HUES64 (cell line): Measurements from ENCODE around the gene LIMK2.

Source experiments
- H3K27ac ChIP-seq: 2 replicates; pipeline ENCODE4 v1.7.0; 2013; ENCODE audit warnings: low read depth, low read length, inconsistent platforms
- H3K27me3 ChIP-seq: 2 replicates; pipeline ENCODE4 v1.6.1; 2013; ENCODE audit warnings: mild to moderate bottlenecking, low read length; ENCODE audit not compliant: insufficient read depth
- H3K36me3 ChIP-seq: 2 replicates; pipeline ENCODE4 v1.6.1; 2013; ENCODE audit warnings: mild to moderate bottlenecking, low read length; ENCODE audit not compliant: insufficient read depth
- H3K4me1 ChIP-seq: 2 replicates; pipeline ENCODE4 v1.6.1; 2013; ENCODE audit warnings: mild to moderate bottlenecking, low read length, moderate library complexity; ENCODE audit not compliant: insufficient read depth
- H3K4me3 ChIP-seq: 2 replicates; pipeline ENCODE4 v1.5.1; 2013; ENCODE audit warnings: mild to moderate bottlenecking, low read length, moderate library complexity
- H3K9ac ChIP-seq: 2 replicates; pipeline ENCODE4 v1.6.1; 2013; ENCODE audit warnings: mild to moderate bottlenecking, low read depth, low read length
- H3K9me3 ChIP-seq: 2 replicates; pipeline ENCODE4 v1.6.1; 2013; ENCODE audit warnings: low read depth, low read length; ENCODE audit not compliant: insufficient read depth
- WGBS: fragments of 150-250, 120-280 bp; methylation state at CpG from one replicate; pipeline ENCODE4 v1.1.7; 2013; ENCODE audit warnings: missing lambda C conversion rate; 5-methylcytosine and 5-hydroxymethylcytosine counted together

Gene LIMK2

DNA sequence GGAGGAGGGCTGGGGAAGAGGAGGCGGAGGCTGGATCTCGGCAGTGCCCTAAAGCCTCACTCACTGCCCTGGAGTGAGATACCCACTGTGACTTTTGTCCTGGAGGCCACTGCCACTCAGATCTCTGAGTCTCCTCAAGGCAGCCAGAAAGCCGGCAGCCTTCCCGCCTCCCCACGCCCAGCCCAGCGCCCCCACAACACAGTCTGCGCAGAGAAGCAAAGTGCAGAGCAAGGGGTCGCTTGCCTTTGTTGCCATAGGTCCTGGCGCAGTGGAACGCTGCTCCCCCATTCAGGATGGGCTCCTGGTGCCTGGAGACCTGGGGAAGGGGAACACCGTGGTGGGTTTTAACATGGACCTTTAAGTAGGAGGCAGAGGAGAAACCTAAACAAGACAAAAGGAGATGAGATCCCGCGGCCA lies 116.5 kb downstream of the LIMK2 start:
- Histone ChIP-seq H3K36me3 (peaks cover 95% of the 10 kb centered on the region), H3K4me1 (peaks cover 12% of the 10 kb centered on the region; the same call in 1 of the 2 replicates)

DNA sequence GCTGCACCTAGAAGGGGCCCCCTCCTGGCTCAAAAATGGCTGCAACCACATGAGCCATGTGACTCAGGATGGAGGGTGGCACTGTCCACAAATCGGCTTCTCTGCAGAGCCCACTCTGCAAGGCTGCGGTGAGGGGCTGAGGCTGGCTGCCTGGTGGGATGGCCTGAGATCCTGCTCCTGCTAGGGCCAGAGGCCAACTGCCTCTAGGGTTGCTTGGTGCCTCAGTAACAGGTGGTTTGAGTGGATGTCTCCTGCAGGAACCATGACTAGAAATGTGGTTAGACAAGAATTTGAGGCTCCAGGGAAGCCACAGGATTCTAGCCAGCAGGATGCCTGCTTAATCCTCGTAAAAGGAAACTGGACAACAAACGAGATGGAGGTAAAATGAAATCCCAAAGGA lies 116.9 kb downstream of the LIMK2 start:
- Histone ChIP-seq H3K27ac (no peak overlapping the region; the same call in 1 of the 2 replicates), H3K9ac (no peak overlapping the region; the same call in 1 of the 2 replicates), H3K36me3 (peaks cover 95% of the 10 kb centered on the region), H3K27me3 (no peaks in the 10 kb centered on the region), H3K9me3 (no peaks in the 10 kb centered on the region), H3K4me3 (no peak overlapping the region), H3K4me1 (peaks cover 12% of the 10 kb centered on the region; the same call in 1 of the 2 replicates)
- 91% methylated on average over 4 of the region's 4 CpGs for WGBS

More for the DNA sequence above, 116.5 kb downstream of the LIMK2 start:
- WGBS, result 90% methylated on average over 13 of the region's 13 CpGs
- H3K9me3 ChIP-seq, result no peaks in the 10 kb centered on the region
- H3K9ac ChIP-seq, result peak overlapping the region; percentile 39; the same call in 1 of the 2 replicates
- H3K27me3 ChIP-seq, result no peaks in the 10 kb centered on the region
- peak overlapping the region; percentile 39; the same call in 1 of the 2 replicates for H3K27ac ChIP-seq
- H3K4me3 ChIP-seq, result no peak overlapping the region
